Measurements from ENCODE around the gene FBXO31. TPM values are rescaled to one million over a fixed set of nuclear protein-coding genes. Genes with fewer than 3 reads are reported as not detected.

The FBXO31 gene
- total and polyA plus RNA-seq, 2 of the 13 experiments (the other 11 are each of a cell fraction or from before 2014, with no cell fraction given): 92.4 to 101 TPM

GRCh38 chr16:87383505-87384161, at the start of gene FBXO31 (continued):
- peak; percentile 94 for TF ChIP-seq ZFP62 (CRISPR knock-in tag; IDR thresholded peaks at IDR 0.05)
- TF ChIP-seq ZNF644 (CRISPR knock-in tag; IDR thresholded peaks at IDR 0.05; ENCODE audit: low read depth): no peak
- TF ChIP-seq HNF1B (CRISPR knock-in tag; IDR thresholded peaks at IDR 0.05): peak; percentile 81; the same call in 1 of the 2 replicates
- no peak for TF ChIP-seq ZFAT (CRISPR knock-in tag; conservative IDR thresholded peaks at IDR 0.05)
- no peak; the same call in 1 of the 2 replicates for TF ChIP-seq ZBTB8A (CRISPR knock-in tag; IDR thresholded peaks at IDR 0.05; ENCODE audit: borderline replicate concordance, low read depth)
- TF ChIP-seq ZNF256 (CRISPR knock-in tag; conservative IDR thresholded peaks at IDR 0.05): no peak; the same call in 1 of the 2 replicates
- no peak for TF ChIP-seq NAIF1 (CRISPR knock-in tag; IDR thresholded peaks at IDR 0.05; ENCODE audit: borderline replicate concordance)
- peak; percentile 90; the same call in 1 of the 2 replicates for TF ChIP-seq ZBTB3 (CRISPR knock-in tag; IDR thresholded peaks at IDR 0.05; ENCODE audit: borderline replicate concordance, low read depth)
- TF ChIP-seq ZNF264 (CRISPR knock-in tag; IDR thresholded peaks at IDR 0.05): peak; percentile 91
- TF ChIP-seq, protein P1, sequence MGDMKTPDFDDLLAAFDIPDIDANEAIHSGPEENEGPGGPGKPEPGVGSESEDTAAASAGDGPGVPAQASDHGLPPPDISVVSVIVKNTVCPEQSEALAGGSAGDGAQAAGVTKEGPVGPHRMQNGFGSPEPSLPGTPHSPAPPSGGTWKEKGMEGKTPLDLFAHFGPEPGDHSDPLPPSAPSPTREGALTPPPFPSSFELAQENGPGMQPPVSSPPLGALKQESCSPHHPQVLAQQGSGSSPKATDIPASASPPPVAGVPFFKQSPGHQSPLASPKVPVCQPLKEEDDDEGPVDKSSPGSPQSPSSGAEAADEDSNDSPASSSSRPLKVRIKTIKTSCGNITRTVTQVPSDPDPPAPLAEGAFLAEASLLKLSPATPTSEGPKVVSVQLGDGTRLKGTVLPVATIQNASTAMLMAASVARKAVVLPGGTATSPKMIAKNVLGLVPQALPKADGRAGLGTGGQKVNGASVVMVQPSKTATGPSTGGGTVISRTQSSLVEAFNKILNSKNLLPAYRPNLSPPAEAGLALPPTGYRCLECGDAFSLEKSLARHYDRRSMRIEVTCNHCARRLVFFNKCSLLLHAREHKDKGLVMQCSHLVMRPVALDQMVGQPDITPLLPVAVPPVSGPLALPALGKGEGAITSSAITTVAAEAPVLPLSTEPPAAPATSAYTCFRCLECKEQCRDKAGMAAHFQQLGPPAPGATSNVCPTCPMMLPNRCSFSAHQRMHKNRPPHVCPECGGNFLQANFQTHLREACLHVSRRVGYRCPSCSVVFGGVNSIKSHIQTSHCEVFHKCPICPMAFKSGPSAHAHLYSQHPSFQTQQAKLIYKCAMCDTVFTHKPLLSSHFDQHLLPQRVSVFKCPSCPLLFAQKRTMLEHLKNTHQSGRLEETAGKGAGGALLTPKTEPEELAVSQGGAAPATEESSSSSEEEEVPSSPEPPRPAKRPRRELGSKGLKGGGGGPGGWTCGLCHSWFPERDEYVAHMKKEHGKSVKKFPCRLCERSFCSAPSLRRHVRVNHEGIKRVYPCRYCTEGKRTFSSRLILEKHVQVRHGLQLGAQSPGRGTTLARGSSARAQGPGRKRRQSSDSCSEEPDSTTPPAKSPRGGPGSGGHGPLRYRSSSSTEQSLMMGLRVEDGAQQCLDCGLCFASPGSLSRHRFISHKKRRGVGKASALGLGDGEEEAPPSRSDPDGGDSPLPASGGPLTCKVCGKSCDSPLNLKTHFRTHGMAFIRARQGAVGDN (CRISPR knock-in tag; IDR thresholded peaks at IDR 0.05): no peak; the same call in 1 of the 2 replicates
- TF ChIP-seq ZNF546 (CRISPR knock-in tag; conservative IDR thresholded peaks at IDR 0.05): no peak; the same call in 1 of the 2 replicates
- peak; percentile 87 for TF ChIP-seq SOX5 (CRISPR knock-in tag; IDR thresholded peaks at IDR 0.05; ENCODE audit: borderline replicate concordance)
- no peak for TF ChIP-seq SRSF4 (IDR thresholded peaks at IDR 0.05; ENCODE audit: low read depth, low read length, poor library complexity, severe bottlenecking)
- no peak for TF ChIP-seq MTA3 (CRISPR knock-in tag; IDR thresholded peaks at IDR 0.05)
- no peak for TF ChIP-seq RAD51 (IDR thresholded peaks at IDR 0.05; ENCODE audit: borderline replicate concordance)
- TF ChIP-seq ZNF878 (CRISPR knock-in tag; IDR thresholded peaks at IDR 0.05): 0 out of 2 replicates have a peak, but pooled peaks have one; percentile 43
- TF ChIP-seq NFRKB (IDR thresholded peaks at IDR 0.05): no peak
- peak; percentile 91 for TF ChIP-seq ZMYM3 (CRISPR knock-in tag; IDR thresholded peaks at IDR 0.05)
- peak; percentile 36 for TF ChIP-seq AGO1 (IDR thresholded peaks at IDR 0.05; ENCODE audit: low read depth, low read length, poor library complexity, severe bottlenecking)
- TF ChIP-seq STAT6 (CRISPR knock-in tag; IDR thresholded peaks at IDR 0.05; ENCODE audit: borderline replicate concordance): peak; percentile 30; the same call in 1 of the 2 replicates
- peak; percentile 53; the same call in 1 of the 2 replicates for TF ChIP-seq SRY (CRISPR knock-in tag; IDR thresholded peaks at IDR 0.05)

Data from HepG2 (cell line).